ENCODE results near the gene PLA2G4D.

Gene PLA2G4D

GRCh38 chr15:42021593-42021992 is 72.8 kb downstream of the PLA2G4D start:
- no CpG with 5 or more reads among the region's 5 CpGs for WGBS (ENCODE audit: insufficient coverage, insufficient read length)
- no peak for DNase-seq (ENCODE audit: low read depth, low spot score)

DNA sequence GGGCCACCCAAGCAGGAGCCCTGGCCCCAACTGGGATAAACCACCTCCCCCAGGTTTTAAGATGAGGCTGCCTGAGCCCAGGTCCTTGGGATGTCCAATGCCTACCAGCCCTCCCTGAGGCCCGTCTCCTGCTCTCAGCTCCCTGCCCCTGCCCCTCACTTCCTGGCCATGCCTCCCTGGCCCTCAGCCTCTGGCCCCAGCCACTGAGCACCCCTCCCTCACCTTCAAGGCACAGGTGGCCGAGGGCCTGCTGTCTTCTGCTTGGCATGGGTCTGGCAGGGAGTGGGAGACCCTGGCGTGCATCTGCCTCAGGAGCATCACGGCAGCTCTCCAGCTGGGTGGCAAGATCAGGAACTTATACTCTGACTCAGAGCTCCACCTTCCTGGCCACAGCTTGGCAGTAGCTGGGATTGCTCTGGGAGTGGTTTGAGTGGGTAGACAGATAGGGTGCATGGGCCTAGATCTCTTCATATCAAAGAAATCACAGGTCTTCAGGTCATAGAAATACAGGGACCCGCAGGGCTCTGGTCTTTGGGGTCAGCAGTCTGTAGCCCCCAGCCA is 73.6 kb downstream of the PLA2G4D start, which contains the start of gene PLA2G4E:
TSS of gene PLA2G4E (minus strand) at position 330 of the 561 bp plus-strand sequence. CDS start at position 318, 12 bp downstream.
- no peaks in the 10 kb centered on the region; the same call in 1 of the 2 replicates for H3K36me3 ChIP-seq (ENCODE audit: control insufficient read depth, insufficient read depth, low read length)
- peaks cover 10% of the 10 kb centered on the region for H3K9me3 ChIP-seq (ENCODE audit: control insufficient read depth, insufficient read depth, low read length)
- no peaks in the 10 kb centered on the region for H3K27me3 ChIP-seq (ENCODE audit: control insufficient read depth, insufficient read depth, low read length)
- H3K4me1 ChIP-seq (ENCODE audit: control insufficient read depth, insufficient read depth, low read length): no peaks in the 10 kb centered on the region
- H3K27ac ChIP-seq (ENCODE audit: low read length): no peak within 1 kb of the TSS
- DNase-seq (ENCODE audit: low read depth, low spot score): no peak
- WGBS (ENCODE audit: insufficient coverage, insufficient read length): no CpG with 5 or more reads among the region's 5 CpGs
- no peak within 1 kb of the TSS for H3K4me3 ChIP-seq (ENCODE audit: low read length)

More at GRCh38 chr15:42021593-42021992, 72.8 kb downstream of the PLA2G4D start:
- H3K27ac ChIP-seq (ENCODE audit: low read length): no peak overlapping the region
- H3K9me3 ChIP-seq (ENCODE audit: control insufficient read depth, insufficient read depth, low read length): peaks cover 10% of the 10 kb centered on the region
- H3K36me3 ChIP-seq (ENCODE audit: control insufficient read depth, insufficient read depth, low read length): no peaks in the 10 kb centered on the region; the same call in 1 of the 2 replicates
- no peaks in the 10 kb centered on the region for H3K4me1 ChIP-seq (ENCODE audit: control insufficient read depth, insufficient read depth, low read length)
- no peaks in the 10 kb centered on the region for H3K27me3 ChIP-seq (ENCODE audit: control insufficient read depth, insufficient read depth, low read length)
- no peak overlapping the region for H3K4me3 ChIP-seq (ENCODE audit: low read length)

GRCh38 chr15:42018306-42019224 is 75.8 kb downstream of the PLA2G4D start:
- Histone ChIP-seq H3K4me3 (ENCODE audit: low read length) (no peak overlapping the region), H3K4me1 (ENCODE audit: control insufficient read depth, insufficient read depth, low read length) (no peaks in the 10 kb centered on the region), H3K27ac (ENCODE audit: low read length) (no peak overlapping the region), H3K36me3 (ENCODE audit: control insufficient read depth, insufficient read depth, low read length) (no peaks in the 10 kb centered on the region), H3K9me3 (ENCODE audit: control insufficient read depth, insufficient read depth, low read length) (peaks cover 6% of the 10 kb centered on the region; the same call in 1 of the 2 replicates), H3K27me3 (ENCODE audit: control insufficient read depth, insufficient read depth, low read length) (no peaks in the 10 kb centered on the region)
- DNase-seq (ENCODE audit: low read depth, low spot score): no peak
- no CpG with 5 or more reads among the region's 6 CpGs for WGBS (ENCODE audit: insufficient coverage, insufficient read length)

Measured in iPS DF 6.9 (cell line).